CD14-positive monocyte (primary cell): ENCODE results near the gene PCARE. TPM values are rescaled to one million over a fixed set of nuclear protein-coding genes. Genes with fewer than 3 reads are reported as not detected.

Source experiments
- DNase-seq, 3 donors: peaks; one replicate each; pipeline ENCODE4 v3.0.0-alpha.2; 2011 to 2022
- H2AFZ ChIP-seq: 2 replicates; pipeline ENCODE4 v1.6.0; 2012; ENCODE audit warnings: mild to moderate bottlenecking, low read depth, low read length, inconsistent platforms; ENCODE audit not compliant: insufficient read depth, poor library complexity, severe bottlenecking
- H3K27ac ChIP-seq, 2 donors: 1 replicate in 1 of 2; 2 replicates in 1 of 2; pipeline ENCODE4 v1.5.1; 2012 to 2013; ENCODE audit warnings: low read length in 2 of 2, control low read depth in 1 of 2, inconsistent platforms in 1 of 2, low read depth in 1 of 2, mild to moderate bottlenecking in 1 of 2
- H3K27me3 ChIP-seq, 2 donors: one replicate each; pipeline versions ENCODE4 v1.6.0 to v1.6.1; 2011 to 2013; ENCODE audit warnings: low read length in 2 of 2; ENCODE audit not compliant: control insufficient read depth in 2 of 2, insufficient read depth in 2 of 2
- H3K36me3 ChIP-seq, 2 donors: replicated peaks in 1 of 2; 1 replicate in 1 of 2; 2 replicates in 1 of 2; pipeline versions ENCODE4 v1.5.1 to v1.6.1; 2012 to 2013; ENCODE audit warnings: low read length in 2 of 2, control low read depth in 1 of 2, inconsistent platforms in 1 of 2, mild to moderate bottlenecking in 1 of 2; ENCODE audit not compliant: insufficient read depth in 2 of 2, control insufficient read depth in 1 of 2
- H3K4me1 ChIP-seq, 2 donors: 1 replicate in 1 of 2; 2 replicates in 1 of 2; pipeline versions ENCODE4 v1.5.1 to v1.6.1; 2012 to 2013; ENCODE audit warnings: low read length in 2 of 2, control low read depth in 1 of 2, inconsistent platforms in 1 of 2, mild to moderate bottlenecking in 1 of 2, moderate library complexity in 1 of 2; ENCODE audit not compliant: insufficient read depth in 2 of 2, control insufficient read depth in 1 of 2
- H3K4me2 ChIP-seq: replicated peaks from 2 replicates; pipeline ENCODE3; 2012; ENCODE audit warnings: low read length, moderate library complexity, mild to moderate bottlenecking; ENCODE audit not compliant: poor library complexity, severe bottlenecking; ENCODE audit errors: extremely low read depth
- H3K4me3 ChIP-seq, 3 experiments: fragments of 200-600 bp in 1 of 3; sonication (generic) in 1 of 3; replicated peaks in 1 of 3; 1 replicate in 2 of 3; 2 replicates in 1 of 3; pipeline ENCODE4 v1.5.1; 2011 to 2013; ENCODE audit warnings: low read length in 3 of 3, mild to moderate bottlenecking in 3 of 3, control low read depth in 2 of 3, low read depth in 2 of 3, inconsistent platforms in 1 of 3, moderate library complexity in 1 of 3
- H3K79me2 ChIP-seq: 2 replicates; pipeline ENCODE4 v1.6.0; 2012; ENCODE audit warnings: mild to moderate bottlenecking, control low read depth, inconsistent platforms, low read length, moderate library complexity; ENCODE audit not compliant: insufficient read depth
- H3K9ac ChIP-seq: 2 replicates; pipeline ENCODE4 v1.6.0; 2017; ENCODE audit warnings: low read length, mild to moderate bottlenecking; ENCODE audit not compliant: insufficient read depth, poor library complexity, severe bottlenecking
- H3K9me3 ChIP-seq, 2 donors: replicated peaks in 1 of 2; 1 replicate in 1 of 2; 2 replicates in 1 of 2; pipeline versions ENCODE4 v1.5.1 to v1.6.1; 2012 to 2013; ENCODE audit warnings: low read length in 2 of 2, control low read depth in 1 of 2; ENCODE audit not compliant: control insufficient read depth in 1 of 2, insufficient read depth in 1 of 2
- H4K20me1 ChIP-seq: 2 replicates; pipeline ENCODE4 v1.6.0; 2012; ENCODE audit warnings: mild to moderate bottlenecking, low read length, control low read depth, moderate library complexity; ENCODE audit not compliant: insufficient read depth
- H3K27ac Mint-ChIP-seq, 7 donors: one replicate each; pipeline ENCODE4 v1.8.0; 2020; ENCODE audit warnings: mild to moderate bottlenecking in 7 of 7, mixed read lengths in 7 of 7, moderate library complexity in 6 of 7, inconsistent platforms in 2 of 7
- H3K27me3 Mint-ChIP-seq, 3 donors: one replicate each; pipeline ENCODE4 v1.8.0; 2021 to 2022; ENCODE audit warnings: low read depth in 3 of 3, mild to moderate bottlenecking in 3 of 3, mixed read lengths in 3 of 3, moderate library complexity in 3 of 3, inconsistent platforms in 1 of 3
- H3K36me3 Mint-ChIP-seq, 2 donors: one replicate each; pipeline ENCODE4 v1.8.0; 2020; ENCODE audit warnings: mixed read lengths in 2 of 2, inconsistent platforms in 1 of 2, mild to moderate bottlenecking in 1 of 2
- H3K4me1 Mint-ChIP-seq: one replicate; pipeline ENCODE4 v1.8.0; 2020; ENCODE audit warnings: mild to moderate bottlenecking, mixed read lengths
- H3K4me3 Mint-ChIP-seq, 2 donors: one replicate each; pipeline ENCODE4 v1.8.0; 2020; ENCODE audit warnings: mild to moderate bottlenecking in 2 of 2, mixed read lengths in 2 of 2, moderate library complexity in 1 of 2
- H3K9me3 Mint-ChIP-seq, 7 donors: one replicate each; pipeline ENCODE4 v1.8.0; 2020 to 2022; ENCODE audit warnings: mixed read lengths in 7 of 7, mild to moderate bottlenecking in 6 of 7, moderate library complexity in 6 of 7, inconsistent platforms in 2 of 7
- CTCF ChIP-seq: fragments of 200-600 bp; IDR thresholded peaks from one replicate; pipeline ENCODE4 v1.8.0; 2022; ENCODE audit warnings: antibody characterized with exemption, mild to moderate bottlenecking
- WGBS: methylation state at CpG from one replicate; pipeline ENCODE4 v1.1.5; 2013; ENCODE audit warnings: missing lambda C conversion rate; ENCODE audit not compliant: insufficient coverage; 5-methylcytosine and 5-hydroxymethylcytosine counted together
- intact Hi-C, 2 donors: fragments of 100-400 bp; cut with micrococcal nuclease; formaldehyde crosslinking; loops; one replicate each; pipeline versions ENCODE4 v1.15.0 to v1.15.1; 2023
- polyA plus RNA-seq, 3 donors: library from polyadenylated mRNA; depleted of rRNA in 1 of 3; unstranded in 2 of 3; stranded (reverse) in 1 of 3; fragments of 300-500 nt in 2 of 3; fragments of >200 nt in 1 of 3; fragmentation: Illumina TruSeq in 2 of 3; gene quantifications; 1 replicate in 2 of 3; 2 replicates in 1 of 3; pipeline ENCODE4 v1.2.3, GENCODE V29; 2012 to 2021

Gene PCARE
- polyA plus RNA-seq, 3 donors: not detected

- intact Hi-C loops: no loop called here
Observed at GRCh38 chr2:29080886-29081743, 6.8 kb upstream of the PCARE start.

GRCh38 chr2:29079887-29080286 lies 5.6 kb upstream of the PCARE start:
- H3K4me3 ChIP-seq: no peak overlapping the region
- peaks cover 20 to 23% of the 10 kb centered on the region in 2 donors for H3K4me1 ChIP-seq
- intact Hi-C loops: no loop called here
- H3K27me3 ChIP-seq: no peaks in the 10 kb centered on the region
- no peaks in the 10 kb centered on the region for H3K79me2 ChIP-seq
- H3K4me2 ChIP-seq: no peak overlapping the region
- no peaks in the 10 kb centered on the region for H4K20me1 ChIP-seq
- peaks cover 12 to 14% of the 10 kb centered on the region in 2 donors for H3K9me3 ChIP-seq
- H3K36me3 Mint-ChIP-seq: no peaks in the 10 kb centered on the region
- TF ChIP-seq CTCF: no peak
- H3K27me3 Mint-ChIP-seq: peaks cover 0 to 4% (median 0%) of the 10 kb centered on the region in 3 donors
- no peak overlapping the region for H3K4me3 Mint-ChIP-seq
- WGBS: 95% methylated on average over 7 of the region's 7 CpGs
- no peak overlapping the region for H3K27ac ChIP-seq
- no peak overlapping the region for H2AFZ ChIP-seq
- DNase-seq: no peak
- H3K4me1 Mint-ChIP-seq: peaks cover 17% of the 10 kb centered on the region
- no peaks in the 10 kb centered on the region for H3K36me3 ChIP-seq
- peak overlapping the region in 6 of 7 donors; percentile 30 to 93 (median 48) for H3K27ac Mint-ChIP-seq
- H3K9ac ChIP-seq: no peak overlapping the region
- peaks cover 11 to 19% (median 15%) of the 10 kb centered on the region in 7 donors for H3K9me3 Mint-ChIP-seq

More at GRCh38 chr2:29080886-29081743, 6.8 kb upstream of the PCARE start:
- H3K9me3 ChIP-seq: peaks cover 12 to 14% of the 10 kb centered on the region in 2 donors
- WGBS: 94% methylated on average over 7 of the region's 12 CpGs
- peak overlapping the region; percentile 15 for H3K9ac ChIP-seq
- H4K20me1 ChIP-seq: no peaks in the 10 kb centered on the region
- no peaks in the 10 kb centered on the region for H3K36me3 Mint-ChIP-seq
- H3K4me1 Mint-ChIP-seq: peaks cover 17% of the 10 kb centered on the region
- no peaks in the 10 kb centered on the region for H3K27me3 ChIP-seq
- peaks cover 0 to 4% (median 0%) of the 10 kb centered on the region in 3 donors for H3K27me3 Mint-ChIP-seq
- no peaks in the 10 kb centered on the region for H3K79me2 ChIP-seq
- H3K4me2 ChIP-seq: peak overlapping the region; percentile 17
- no peak overlapping the region for H3K4me3 ChIP-seq
- TF ChIP-seq CTCF: no peak
- H2AFZ ChIP-seq: peak overlapping the region; percentile 15
- H3K27ac ChIP-seq: peak overlapping the region; percentile 69 to 74
- H3K4me1 ChIP-seq: peaks cover 20 to 23% of the 10 kb centered on the region in 2 donors
- H3K36me3 ChIP-seq: no peaks in the 10 kb centered on the region
- peak overlapping the region in 1 of 2 donors; percentile 42 for H3K4me3 Mint-ChIP-seq
- peak; percentile 84 to 95 (median 88) for DNase-seq
- peak overlapping the region; percentile 84 to 95 (median 93) for H3K27ac Mint-ChIP-seq
- H3K9me3 Mint-ChIP-seq: peaks cover 11 to 19% (median 15%) of the 10 kb centered on the region in 7 donors
